ENCODE measurements around the gene FURIN.

DNA sequence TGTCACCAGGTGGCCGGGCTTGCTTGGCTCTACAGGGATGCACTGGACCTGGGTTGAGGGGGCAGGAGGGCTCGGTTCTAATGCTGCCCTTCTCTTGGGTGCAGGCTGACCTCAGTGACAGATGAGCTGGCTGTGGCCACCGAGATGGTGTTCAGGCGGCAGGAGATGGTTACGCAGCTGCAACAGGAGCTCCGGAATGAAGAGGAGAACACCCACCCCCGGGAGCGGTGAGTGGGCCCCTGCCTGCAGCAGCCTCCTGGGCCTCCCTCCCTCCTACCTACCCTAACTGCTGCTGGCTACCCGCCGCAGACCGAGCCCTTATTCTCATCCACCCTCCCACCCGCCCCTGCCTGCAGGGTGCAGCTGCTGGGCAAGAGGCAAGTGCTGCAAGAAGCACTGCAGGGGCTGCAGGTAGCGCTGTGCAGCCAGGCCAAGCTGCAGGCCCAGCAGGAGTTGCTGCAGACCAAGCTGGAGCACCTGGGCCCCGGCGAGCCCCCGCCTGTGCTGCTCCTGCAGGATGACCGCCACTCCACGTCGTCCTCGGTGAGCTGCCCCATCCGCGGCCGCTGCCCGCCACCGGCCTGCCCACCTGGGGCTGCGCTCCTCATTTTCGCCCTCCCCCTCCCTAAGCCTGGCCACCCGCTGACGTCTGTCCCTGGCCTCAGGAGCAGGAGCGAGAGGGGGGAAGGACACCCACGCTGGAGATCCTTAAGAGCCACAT, 21.5 kb downstream of the FURIN start:
- TF ChIP-seq FOXJ3 (CRISPR knock-in tag; IDR thresholded peaks at IDR 0.05) = no peak
- no peak for TF ChIP-seq TEAD4 (IDR thresholded peaks at IDR 0.05; ENCODE audit: borderline replicate concordance, insufficient read depth)
- TF ChIP-seq SMC3 (IDR thresholded peaks at IDR 0.05; ENCODE audit: low read depth, low read length) = no peak
- TF ChIP-seq CTCF (IDR thresholded peaks at IDR 0.05) = no peak
